AG10803 (cell line): Measurements from ENCODE around the gene NPLOC4.

Experiments used
- DNase-seq: peaks from one replicate; pipeline ENCODE4 v3.0.0; 2010; ENCODE audit warnings: low read depth
- H3K4me3 ChIP-seq: 2 replicates; pipeline ENCODE4 v1.5.1; 2011; ENCODE audit warnings: mild to moderate bottlenecking, low read length, control low read depth
- TF ChIP-seq, protein P1 (sequence below): conservative IDR thresholded peaks from 2 replicates; pipeline ENCODE4 v1.5.1; 2011; ENCODE audit warnings: mild to moderate bottlenecking, low read length, control low read depth, inconsistent platforms

The NPLOC4 gene

DNA sequence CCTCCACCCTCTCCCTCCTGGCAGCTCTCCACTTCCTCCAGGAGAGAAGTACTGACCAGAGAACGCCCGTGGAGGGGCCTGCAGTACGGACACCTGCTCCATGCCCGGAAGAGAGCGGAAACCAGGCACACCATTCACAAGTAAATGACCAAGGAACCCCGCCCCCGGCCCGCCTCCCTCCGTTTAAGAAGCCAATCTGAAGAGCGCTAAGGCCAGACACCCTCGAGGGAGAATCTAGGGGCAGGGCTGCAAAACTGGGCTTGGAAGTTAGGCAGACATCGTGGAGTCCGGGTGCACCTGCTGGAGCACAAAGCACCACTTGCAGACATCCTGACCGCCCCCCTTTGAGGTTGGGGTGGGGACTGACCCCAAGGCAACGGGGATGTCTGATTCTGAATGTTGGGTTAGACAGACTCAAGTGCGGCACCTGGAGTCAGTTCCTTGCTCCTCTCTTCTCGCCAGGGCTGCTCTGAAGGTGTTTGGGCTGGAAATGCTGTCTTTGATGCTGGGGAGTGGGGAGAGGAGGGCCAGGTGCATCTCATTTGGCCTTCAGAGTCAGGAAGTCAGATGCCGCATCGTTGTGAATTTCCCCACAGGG, 83.8 kb downstream of the NPLOC4 start:
- TF ChIP-seq, protein P1, sequence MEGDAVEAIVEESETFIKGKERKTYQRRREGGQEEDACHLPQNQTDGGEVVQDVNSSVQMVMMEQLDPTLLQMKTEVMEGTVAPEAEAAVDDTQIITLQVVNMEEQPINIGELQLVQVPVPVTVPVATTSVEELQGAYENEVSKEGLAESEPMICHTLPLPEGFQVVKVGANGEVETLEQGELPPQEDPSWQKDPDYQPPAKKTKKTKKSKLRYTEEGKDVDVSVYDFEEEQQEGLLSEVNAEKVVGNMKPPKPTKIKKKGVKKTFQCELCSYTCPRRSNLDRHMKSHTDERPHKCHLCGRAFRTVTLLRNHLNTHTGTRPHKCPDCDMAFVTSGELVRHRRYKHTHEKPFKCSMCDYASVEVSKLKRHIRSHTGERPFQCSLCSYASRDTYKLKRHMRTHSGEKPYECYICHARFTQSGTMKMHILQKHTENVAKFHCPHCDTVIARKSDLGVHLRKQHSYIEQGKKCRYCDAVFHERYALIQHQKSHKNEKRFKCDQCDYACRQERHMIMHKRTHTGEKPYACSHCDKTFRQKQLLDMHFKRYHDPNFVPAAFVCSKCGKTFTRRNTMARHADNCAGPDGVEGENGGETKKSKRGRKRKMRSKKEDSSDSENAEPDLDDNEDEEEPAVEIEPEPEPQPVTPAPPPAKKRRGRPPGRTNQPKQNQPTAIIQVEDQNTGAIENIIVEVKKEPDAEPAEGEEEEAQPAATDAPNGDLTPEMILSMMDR, result no peak
- peak overlapping the region; percentile 79 for H3K4me3 ChIP-seq
- DNase-seq, result peak; percentile 74

DNA sequence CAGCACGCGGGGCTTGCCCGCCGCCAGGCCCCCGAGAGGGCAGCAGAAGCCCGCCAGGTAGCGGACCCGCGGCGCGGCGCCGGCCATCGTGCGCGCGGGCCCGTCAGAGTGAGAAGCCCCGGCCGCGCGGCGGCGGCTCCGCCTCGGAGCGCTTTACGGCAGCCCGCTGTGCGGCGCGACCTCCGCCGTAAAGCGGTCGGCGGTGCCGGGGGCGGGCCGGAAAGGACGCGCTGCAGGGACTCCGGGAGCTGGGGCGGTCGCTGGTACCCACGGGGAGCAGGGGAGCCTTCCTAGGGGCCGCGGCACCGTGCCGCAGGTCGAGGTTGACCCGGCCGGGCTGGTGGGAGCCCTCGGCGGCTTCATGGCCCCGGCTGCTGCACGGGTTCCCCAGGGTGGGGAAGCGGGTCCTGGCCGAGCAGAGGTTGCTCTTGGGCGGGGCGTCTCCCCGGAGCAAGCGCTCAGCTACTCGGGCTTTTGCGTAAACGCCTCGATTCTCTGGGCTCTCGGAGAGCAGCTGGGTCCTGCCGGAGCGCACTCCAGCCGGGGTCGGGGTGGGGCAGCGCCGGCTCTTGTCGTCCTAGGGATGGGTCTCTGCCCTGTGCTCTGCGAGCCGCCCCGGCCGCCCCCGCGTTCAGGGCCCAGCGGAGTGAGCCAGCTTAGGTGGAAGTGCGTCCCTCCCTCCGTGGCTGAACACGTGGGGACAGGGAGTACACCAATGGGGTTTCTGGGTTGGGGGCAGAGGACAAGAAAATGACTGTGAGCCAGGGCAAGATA, 84.5 kb downstream of the NPLOC4 start, which contains the start of gene FAAP100:
Gene FAAP100, minus strand, starts transcription at position 110 of the 774 bp plus-strand sequence. Its CDS starts 23 bp downstream, at position 87.
- peak; percentile 74 for DNase-seq
- TF ChIP-seq, protein P1, result no peak

GRCh38 chr17:81551458-81552243, 85.3 kb downstream of the NPLOC4 start:
- DNase-seq, result peak; percentile 27
- TF ChIP-seq, protein P1, result no peak
- peak overlapping the region; percentile 79 for H3K4me3 ChIP-seq

More for the DNA sequence above, 84.5 kb downstream of the NPLOC4 start, which contains the start of gene FAAP100:
- H3K4me3 ChIP-seq, result peak within 1 kb of the TSS; percentile 79

- TF ChIP-seq, protein P1, result no peak
- H3K4me3 ChIP-seq, result peak overlapping the region; percentile 79
- no peak for DNase-seq
Measured at GRCh38 chr17:81550830-81551457, 86.0 kb downstream of the NPLOC4 start.

- TF ChIP-seq, protein P1, result no peak
- no peak for DNase-seq
- no peak overlapping the region for H3K4me3 ChIP-seq
Measured at GRCh38 chr17:81550285-81550684, 86.6 kb downstream of the NPLOC4 start.

DNA sequence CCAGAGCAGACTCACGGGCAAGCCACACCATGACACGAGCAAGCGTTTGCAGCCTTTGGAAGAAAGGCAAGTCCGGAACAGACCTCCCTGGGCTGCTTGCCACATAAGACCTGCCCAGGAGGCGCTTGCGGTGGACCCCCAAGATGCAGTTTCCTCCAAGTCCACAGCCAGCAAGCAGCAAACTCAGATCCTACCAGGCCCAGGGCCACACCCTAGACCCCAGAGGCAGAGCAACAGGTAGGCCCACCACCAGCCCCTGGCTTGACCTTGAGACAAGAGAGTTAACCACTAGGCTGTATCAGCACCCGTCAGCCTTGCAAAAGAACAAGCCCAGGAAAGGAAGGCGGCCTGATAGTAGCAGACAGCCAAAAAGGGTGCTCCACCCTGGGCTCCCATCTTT, 87.1 kb downstream of the NPLOC4 start:
- no peak for DNase-seq
- H3K4me3 ChIP-seq, result no peak overlapping the region
- TF ChIP-seq, protein P1, result no peak
